GM23338 (cell line): ENCODE measurements around the gene PHC3. TPM values are rescaled to one million over a fixed set of nuclear protein-coding genes. Genes with fewer than 3 reads are reported as not detected.
A peak's percentile ranks its signal among the peaks of the same experiment; 100 is the strongest.

Experiments
- ATAC-seq: fragments of 200-7000 bp; cut with Tn5 transposase; 3 replicates; pipeline ENCODE4 v1.9.1; 2020
- DNase-seq: peaks from one replicate; pipeline ENCODE4 v3.0.0-alpha.2; 2015; ENCODE audit warnings: low spot score
- H2AFZ ChIP-seq: fragments of 200-600 bp; sonication (generic); 2 replicates; pipeline ENCODE4 v1.8.0; 2016; ENCODE audit warnings: antibody characterized with exemption, mild to moderate bottlenecking, moderate library complexity
- H3F3A ChIP-seq: fragments of 200-600 bp; sonication (generic); replicated peaks from 2 replicates; pipeline ENCODE4 v1.8.0; 2017; ENCODE audit warnings: antibody characterized with exemption, mixed run types, low read depth
- H3K27ac ChIP-seq: fragments of 200-600 bp; sonication (generic); 2 replicates; pipeline ENCODE4 v1.6.1; 2016; ENCODE audit warnings: low read depth
- H3K27me3 ChIP-seq: fragments of 200-600 bp; sonication (generic); 2 replicates; pipeline ENCODE4 v1.8.0; 2016; ENCODE audit warnings: mild to moderate bottlenecking, mixed run types, moderate library complexity; ENCODE audit not compliant: insufficient read depth
- H3K36me3 ChIP-seq: fragments of 200-600 bp; sonication (generic); 2 replicates; pipeline ENCODE4 v1.8.0; 2016; ENCODE audit warnings: mild to moderate bottlenecking; ENCODE audit not compliant: insufficient read depth
- H3K4me1 ChIP-seq: fragments of 200-600 bp; sonication (generic); 2 replicates; pipeline ENCODE4 v1.8.0; 2016; ENCODE audit warnings: mild to moderate bottlenecking, moderate library complexity; ENCODE audit not compliant: insufficient read depth
- H3K4me2 ChIP-seq: fragments of 200-600 bp; sonication (generic); 2 replicates; pipeline ENCODE4 v1.7.1; 2017; ENCODE audit warnings: mixed run types
- H3K4me3 ChIP-seq: fragments of 200-600 bp; sonication (generic); 2 replicates; pipeline ENCODE4 v1.6.1; 2016; ENCODE audit warnings: mixed run types
- H3K79me2 ChIP-seq: fragments of 200-600 bp; sonication (generic); replicated peaks from 2 replicates; pipeline ENCODE4 v1.8.0; 2017; ENCODE audit warnings: mild to moderate bottlenecking; ENCODE audit not compliant: insufficient read depth
- H3K9me2 ChIP-seq: fragments of 200-600 bp; sonication (generic); 2 replicates; pipeline ENCODE4 v1.8.0; 2017; ENCODE audit not compliant: insufficient read depth
- H4K20me1 ChIP-seq: fragments of 200-600 bp; sonication (generic); replicated peaks from 2 replicates; pipeline ENCODE4 v1.8.0; 2017; ENCODE audit warnings: mild to moderate bottlenecking; ENCODE audit not compliant: insufficient read depth
- H3K27ac Mint-ChIP-seq: 2 replicates; pipeline ENCODE4 v1.8.0; 2020; ENCODE audit warnings: inconsistent platforms, mild to moderate bottlenecking, moderate library complexity, mixed read lengths
- H3K27me3 Mint-ChIP-seq: 3 replicates; pipeline ENCODE4 v1.8.0; 2022; ENCODE audit warnings: low read depth, mild to moderate bottlenecking, moderate library complexity, mixed read lengths, inconsistent platforms; ENCODE audit not compliant: insufficient read depth, poor library complexity
- H3K36me3 Mint-ChIP-seq: 3 replicates; pipeline ENCODE4 v1.8.0; 2021; ENCODE audit warnings: low read depth, mild to moderate bottlenecking, inconsistent platforms, moderate library complexity, mixed read lengths
- H3K4me1 Mint-ChIP-seq: 3 replicates; pipeline ENCODE4 v1.8.0; 2020; ENCODE audit warnings: mild to moderate bottlenecking, inconsistent platforms, mixed read lengths
- H3K4me3 Mint-ChIP-seq: 3 replicates; pipeline ENCODE4 v1.8.0; 2021; ENCODE audit warnings: moderate library complexity, mild to moderate bottlenecking, inconsistent platforms, mixed read lengths
- H3K9me3 Mint-ChIP-seq: 3 replicates; pipeline ENCODE4 v1.8.0; 2020; ENCODE audit warnings: moderate library complexity, mild to moderate bottlenecking, inconsistent platforms, mixed read lengths
- CREB1 ChIP-seq: fragments of 250-450 bp; sonication (Bioruptor Pico); IDR thresholded peaks from 2 replicates; pipeline ENCODE4 v1.5.0; 2020; ENCODE audit warnings: low read depth, mild to moderate bottlenecking, moderate library complexity
- EZH2 ChIP-seq: fragments of 200-600 bp; sonication (generic); IDR thresholded peaks from one replicate; pipeline ENCODE4 v1.8.0; 2017; ENCODE audit warnings: antibody characterized with exemption, mild to moderate bottlenecking, low read depth; ENCODE audit not compliant: unreplicated experiment
- EZH2phosphoT487 ChIP-seq: fragments of 200-600 bp; sonication (generic); IDR thresholded peaks from one replicate; pipeline ENCODE4 v1.8.1; 2018; ENCODE audit warnings: antibody characterized with exemption; ENCODE audit not compliant: unreplicated experiment
- NANOG ChIP-seq: IDR thresholded peaks from 2 replicates; pipeline ENCODE4 v1.6.1; 2016; ENCODE audit warnings: antibody characterized with exemption, borderline replicate concordance
- POLR2AphosphoS5 ChIP-seq: IDR thresholded peaks from 2 replicates; pipeline ENCODE4 v1.6.1; 2016; ENCODE audit warnings: antibody characterized with exemption, low read depth
- STAT1 ChIP-seq: IDR thresholded peaks from one replicate; pipeline ENCODE4 v1.6.1; 2016; ENCODE audit warnings: antibody characterized with exemption; ENCODE audit not compliant: unreplicated experiment
- polyA plus RNA-seq: library from polyadenylated mRNA; unstranded; fragments of >200 nt; fragmentation: Nextera tagmentation; extraction: Ambion mirVana; gene quantifications from 2 replicates; pipeline ENCODE4 v1.2.1, GENCODE V29; 2016
- total RNA-seq: library from RNA; depleted of rRNA; stranded (reverse); fragments of >200 nt; shearing (Covaris generic); gene quantifications from 2 replicates; pipeline ENCODE4 v1.2.3, GENCODE V29; 2014
- TF ChIP-seq, protein P1 (sequence below): fragments of 250-450 bp; sonication (Bioruptor Pico); IDR thresholded peaks from 2 replicates; pipeline ENCODE4 v1.5.0; 2020; ENCODE audit warnings: mild to moderate bottlenecking, moderate library complexity
- TF ChIP-seq, protein P2 (sequence below): IDR thresholded peaks from 2 replicates; pipeline ENCODE4 v1.6.1; 2016; ENCODE audit warnings: antibody characterized with exemption
- TF ChIP-seq, protein P3 (sequence below), 2 experiments: fragments of 200-600 bp in 1 of 2; sonication (generic) in 1 of 2; conservative IDR thresholded peaks; 2 replicates each; pipeline versions ENCODE4 v1.5.1 to v1.6.1; 2016 to 2017; ENCODE audit warnings: antibody characterized with exemption in 2 of 2, low read depth in 2 of 2, mild to moderate bottlenecking in 2 of 2, moderate library complexity in 1 of 2

The PHC3 gene
- total and polyA plus RNA-seq, 2 experiments from 2014 or later, result 23.9 to 83.5 TPM

DNA sequence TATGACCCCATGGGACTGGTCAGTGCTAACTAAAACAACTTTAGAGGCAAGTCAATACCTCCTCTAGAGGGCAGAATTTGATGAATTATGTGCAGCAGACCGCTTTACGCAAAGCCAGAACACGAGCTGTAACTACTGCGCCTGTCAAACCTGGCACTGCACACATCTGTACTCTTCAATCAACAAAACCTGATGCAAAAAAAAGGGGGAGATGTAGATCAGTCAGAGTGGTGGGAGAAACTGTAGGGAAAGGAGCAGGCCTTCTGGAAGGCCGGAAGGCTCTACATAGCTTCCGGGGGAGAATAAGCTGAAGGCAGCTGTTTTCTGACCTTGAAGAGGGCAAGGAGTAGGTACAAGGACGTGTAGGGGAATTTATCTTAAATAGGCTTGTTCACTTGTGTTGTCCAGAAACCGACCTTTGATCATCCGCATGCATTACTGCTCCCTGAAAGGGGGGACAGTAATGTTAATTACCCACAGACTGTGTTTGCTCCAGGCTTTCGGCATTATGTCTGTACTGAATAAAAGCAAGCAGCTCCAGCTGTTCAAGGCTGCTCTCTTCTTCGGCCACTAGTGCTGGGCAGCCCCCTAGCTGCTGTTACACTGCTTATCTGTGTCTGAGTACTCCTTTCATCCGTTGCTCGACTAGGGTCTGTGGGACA is 102.8 kb downstream of the PHC3 start:
- Mint-ChIP-seq H3K9me3 (no peaks in the 10 kb centered on the region), H3K4me1 (peaks cover 9% of the 10 kb centered on the region), H3K27me3 (no peaks in the 10 kb centered on the region), H3K27ac (no peak overlapping the region; the same call in 1 of the 2 replicates), H3K4me3 (no peak overlapping the region), H3K36me3 (peaks cover 8% of the 10 kb centered on the region; the same call in 2 of the 3 replicates)
- Histone ChIP-seq H2AFZ (no peak overlapping the region), H3K27ac (peak overlapping the region; percentile 28; the same call in 1 of the 2 replicates), H3K9me2 (no peaks in the 10 kb centered on the region), H3K4me1 (no peaks in the 10 kb centered on the region), H3K79me2 (no peaks in the 10 kb centered on the region), H4K20me1 (no peaks in the 10 kb centered on the region), H3F3A (no peaks in the 10 kb centered on the region), H3K36me3 (no peaks in the 10 kb centered on the region), H3K4me2 (no peak overlapping the region), H3K4me3 (no peak overlapping the region), H3K27me3 (no peaks in the 10 kb centered on the region)
- TF ChIP-seq NANOG (no peak), EZH2 (no peak), EZH2phosphoT487 (no peak), CREB1 (no peak), STAT1 (no peak), POLR2AphosphoS5 (no peak)
- TF ChIP-seq, protein P1, sequence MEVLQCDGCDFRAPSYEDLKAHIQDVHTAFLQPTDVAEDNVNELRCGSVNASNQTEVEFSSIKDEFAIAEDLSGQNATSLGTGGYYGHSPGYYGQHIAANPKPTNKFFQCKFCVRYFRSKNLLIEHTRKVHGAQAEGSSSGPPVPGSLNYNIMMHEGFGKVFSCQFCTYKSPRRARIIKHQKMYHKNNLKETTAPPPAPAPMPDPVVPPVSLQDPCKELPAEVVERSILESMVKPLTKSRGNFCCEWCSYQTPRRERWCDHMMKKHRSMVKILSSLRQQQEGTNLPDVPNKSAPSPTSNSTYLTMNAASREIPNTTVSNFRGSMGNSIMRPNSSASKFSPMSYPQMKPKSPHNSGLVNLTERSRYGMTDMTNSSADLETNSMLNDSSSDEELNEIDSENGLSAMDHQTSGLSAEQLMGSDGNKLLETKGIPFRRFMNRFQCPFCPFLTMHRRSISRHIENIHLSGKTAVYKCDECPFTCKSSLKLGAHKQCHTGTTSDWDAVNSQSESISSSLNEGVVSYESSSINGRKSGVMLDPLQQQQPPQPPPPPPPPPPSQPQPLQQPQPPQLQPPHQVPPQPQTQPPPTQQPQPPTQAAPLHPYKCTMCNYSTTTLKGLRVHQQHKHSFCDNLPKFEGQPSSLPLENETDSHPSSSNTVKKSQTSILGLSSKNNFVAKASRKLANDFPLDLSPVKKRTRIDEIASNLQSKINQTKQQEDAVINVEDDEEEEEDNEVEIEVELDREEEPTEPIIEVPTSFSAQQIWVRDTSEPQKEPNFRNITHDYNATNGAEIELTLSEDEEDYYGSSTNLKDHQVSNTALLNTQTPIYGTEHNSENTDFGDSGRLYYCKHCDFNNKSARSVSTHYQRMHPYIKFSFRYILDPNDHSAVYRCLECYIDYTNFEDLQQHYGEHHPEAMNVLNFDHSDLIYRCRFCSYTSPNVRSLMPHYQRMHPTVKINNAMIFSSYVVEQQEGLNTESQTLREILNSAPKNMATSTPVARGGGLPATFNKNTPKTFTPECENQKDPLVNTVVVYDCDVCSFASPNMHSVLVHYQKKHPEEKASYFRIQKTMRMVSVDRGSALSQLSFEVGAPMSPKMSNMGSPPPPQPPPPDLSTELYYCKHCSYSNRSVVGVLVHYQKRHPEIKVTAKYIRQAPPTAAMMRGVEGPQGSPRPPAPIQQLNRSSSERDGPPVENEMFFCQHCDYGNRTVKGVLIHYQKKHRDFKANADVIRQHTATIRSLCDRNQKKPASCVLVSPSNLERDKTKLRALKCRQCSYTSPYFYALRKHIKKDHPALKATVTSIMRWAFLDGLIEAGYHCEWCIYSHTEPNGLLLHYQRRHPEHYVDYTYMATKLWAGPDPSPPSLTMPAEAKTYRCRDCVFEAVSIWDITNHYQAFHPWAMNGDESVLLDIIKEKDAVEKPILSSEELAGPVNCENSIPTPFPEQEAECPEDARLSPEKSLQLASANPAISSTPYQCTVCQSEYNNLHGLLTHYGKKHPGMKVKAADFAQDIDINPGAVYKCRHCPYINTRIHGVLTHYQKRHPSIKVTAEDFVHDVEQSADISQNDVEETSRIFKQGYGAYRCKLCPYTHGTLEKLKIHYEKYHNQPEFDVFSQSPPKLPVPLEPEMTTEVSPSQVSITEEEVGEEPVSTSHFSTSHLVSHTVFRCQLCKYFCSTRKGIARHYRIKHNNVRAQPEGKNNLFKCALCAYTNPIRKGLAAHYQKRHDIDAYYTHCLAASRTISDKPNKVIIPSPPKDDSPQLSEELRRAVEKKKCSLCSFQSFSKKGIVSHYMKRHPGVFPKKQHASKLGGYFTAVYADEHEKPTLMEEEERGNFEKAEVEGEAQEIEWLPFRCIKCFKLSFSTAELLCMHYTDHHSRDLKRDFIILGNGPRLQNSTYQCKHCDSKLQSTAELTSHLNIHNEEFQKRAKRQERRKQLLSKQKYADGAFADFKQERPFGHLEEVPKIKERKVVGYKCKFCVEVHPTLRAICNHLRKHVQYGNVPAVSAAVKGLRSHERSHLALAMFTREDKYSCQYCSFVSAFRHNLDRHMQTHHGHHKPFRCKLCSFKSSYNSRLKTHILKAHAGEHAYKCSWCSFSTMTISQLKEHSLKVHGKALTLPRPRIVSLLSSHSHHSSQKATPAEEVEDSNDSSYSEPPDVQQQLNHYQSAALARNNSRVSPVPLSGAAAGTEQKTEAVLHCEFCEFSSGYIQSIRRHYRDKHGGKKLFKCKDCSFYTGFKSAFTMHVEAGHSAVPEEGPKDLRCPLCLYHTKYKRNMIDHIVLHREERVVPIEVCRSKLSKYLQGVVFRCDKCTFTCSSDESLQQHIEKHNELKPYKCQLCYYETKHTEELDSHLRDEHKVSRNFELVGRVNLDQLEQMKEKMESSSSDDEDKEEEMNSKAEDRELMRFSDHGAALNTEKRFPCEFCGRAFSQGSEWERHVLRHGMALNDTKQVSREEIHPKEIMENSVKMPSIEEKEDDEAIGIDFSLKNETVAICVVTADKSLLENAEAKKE (CRISPR knock-in tag), result no peak
- TF ChIP-seq, protein P2, sequence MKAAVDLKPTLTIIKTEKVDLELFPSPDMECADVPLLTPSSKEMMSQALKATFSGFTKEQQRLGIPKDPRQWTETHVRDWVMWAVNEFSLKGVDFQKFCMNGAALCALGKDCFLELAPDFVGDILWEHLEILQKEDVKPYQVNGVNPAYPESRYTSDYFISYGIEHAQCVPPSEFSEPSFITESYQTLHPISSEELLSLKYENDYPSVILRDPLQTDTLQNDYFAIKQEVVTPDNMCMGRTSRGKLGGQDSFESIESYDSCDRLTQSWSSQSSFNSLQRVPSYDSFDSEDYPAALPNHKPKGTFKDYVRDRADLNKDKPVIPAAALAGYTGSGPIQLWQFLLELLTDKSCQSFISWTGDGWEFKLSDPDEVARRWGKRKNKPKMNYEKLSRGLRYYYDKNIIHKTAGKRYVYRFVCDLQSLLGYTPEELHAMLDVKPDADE, result no peak
- TF ChIP-seq, protein P3, sequence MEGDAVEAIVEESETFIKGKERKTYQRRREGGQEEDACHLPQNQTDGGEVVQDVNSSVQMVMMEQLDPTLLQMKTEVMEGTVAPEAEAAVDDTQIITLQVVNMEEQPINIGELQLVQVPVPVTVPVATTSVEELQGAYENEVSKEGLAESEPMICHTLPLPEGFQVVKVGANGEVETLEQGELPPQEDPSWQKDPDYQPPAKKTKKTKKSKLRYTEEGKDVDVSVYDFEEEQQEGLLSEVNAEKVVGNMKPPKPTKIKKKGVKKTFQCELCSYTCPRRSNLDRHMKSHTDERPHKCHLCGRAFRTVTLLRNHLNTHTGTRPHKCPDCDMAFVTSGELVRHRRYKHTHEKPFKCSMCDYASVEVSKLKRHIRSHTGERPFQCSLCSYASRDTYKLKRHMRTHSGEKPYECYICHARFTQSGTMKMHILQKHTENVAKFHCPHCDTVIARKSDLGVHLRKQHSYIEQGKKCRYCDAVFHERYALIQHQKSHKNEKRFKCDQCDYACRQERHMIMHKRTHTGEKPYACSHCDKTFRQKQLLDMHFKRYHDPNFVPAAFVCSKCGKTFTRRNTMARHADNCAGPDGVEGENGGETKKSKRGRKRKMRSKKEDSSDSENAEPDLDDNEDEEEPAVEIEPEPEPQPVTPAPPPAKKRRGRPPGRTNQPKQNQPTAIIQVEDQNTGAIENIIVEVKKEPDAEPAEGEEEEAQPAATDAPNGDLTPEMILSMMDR (conservative IDR thresholded peaks at IDR 0.05; ENCODE audit: low read depth in 2 of 2), result peak; percentile 63 to 67
- peak; percentile 91 for ATAC-seq
- DNase-seq, result peak; percentile 57
